GM21367 (cell line): Measurements from ENCODE around the gene UBASH3A.

Experiments used
- ATAC-seq: cut with Tn5 transposase; IDR thresholded peaks from one replicate; pipeline ENCODE4 v1.9.1; 2021; ENCODE audit not compliant: unreplicated experiment

Gene UBASH3A

GRCh38 chr21:42403611-42404231 lies at the start of gene UBASH3A:
Gene UBASH3A (plus strand): TSS chr21:42403902. CDS start chr21:42403946, 44 bp downstream.
- ATAC-seq, result no peak

GRCh38 chr21:42356046-42356445 lies 47.7 kb upstream of the UBASH3A start:
- no peak for ATAC-seq

GRCh38 chr21:42356650-42357049 lies 47.1 kb upstream of the UBASH3A start:
- ATAC-seq, result no peak

- ATAC-seq, result no peak
Measured at GRCh38 chr21:42357307-42357706, 46.4 kb upstream of the UBASH3A start.

- no peak for ATAC-seq
Measured at GRCh38 chr21:42358261-42358660, 45.4 kb upstream of the UBASH3A start.

- no peak for ATAC-seq
Measured at GRCh38 chr21:42358937-42359336, 44.8 kb upstream of the UBASH3A start.

- no peak for ATAC-seq
Measured at GRCh38 chr21:42360317-42360716, 43.4 kb upstream of the UBASH3A start.

- no peak for ATAC-seq
Measured at GRCh38 chr21:42361286-42361685, 42.4 kb upstream of the UBASH3A start.

- no peak for ATAC-seq
Measured at GRCh38 chr21:42362198-42362597, 41.5 kb upstream of the UBASH3A start.

GRCh38 chr21:42362700-42363099 lies 41.0 kb upstream of the UBASH3A start:
- ATAC-seq, result no peak

- no peak for ATAC-seq
Measured at GRCh38 chr21:42363312-42363711, 40.4 kb upstream of the UBASH3A start.

GRCh38 chr21:42364304-42364865 lies 39.3 kb upstream of the UBASH3A start:
- no peak for ATAC-seq

- no peak for ATAC-seq
Measured at GRCh38 chr21:42365770-42366169, 37.9 kb upstream of the UBASH3A start.

- ATAC-seq, result no peak
Measured at GRCh38 chr21:42366292-42367010, 37.3 kb upstream of the UBASH3A start, which contains the start of gene TFF1. Gene TFF1 (minus strand): TSS chr21:42366535. CDS start chr21:42366495, 40 bp downstream.

GRCh38 chr21:42367367-42368165 lies 36.1 kb upstream of the UBASH3A start:
- no peak for ATAC-seq

- ATAC-seq, result no peak
Measured at GRCh38 chr21:42369821-42370220, 33.9 kb upstream of the UBASH3A start.

- ATAC-seq, result no peak
Measured at GRCh38 chr21:42370894-42371654, 32.6 kb upstream of the UBASH3A start.

GRCh38 chr21:42373196-42373907 lies 30.4 kb upstream of the UBASH3A start:
- no peak for ATAC-seq

GRCh38 chr21:42373908-42374455 lies 29.7 kb upstream of the UBASH3A start:
- ATAC-seq, result no peak

GRCh38 chr21:42374457-42374856 lies 29.2 kb upstream of the UBASH3A start:
- no peak for ATAC-seq
